Fibroblast of pulmonary artery (primary cell): Measurements from ENCODE around the gene TMEFF2.

Experiments used
- DNase-seq: peaks from one replicate; pipeline ENCODE4 v3.0.0-alpha.2; 2010; ENCODE audit warnings: low read depth
- H3K4me3 ChIP-seq: replicated peaks from 2 replicates; pipeline ENCODE4 v1.5.1; 2011; ENCODE audit warnings: low read depth, mild to moderate bottlenecking, control low read depth, low read length, moderate library complexity
- TF ChIP-seq, protein P1 (sequence below): IDR thresholded peaks from 2 replicates; pipeline ENCODE4 v1.5.1; 2011; ENCODE audit warnings: mild to moderate bottlenecking, control low read depth, low read length, inconsistent platforms; ENCODE audit errors: missing control alignments

TMEFF2 gene

DNA sequence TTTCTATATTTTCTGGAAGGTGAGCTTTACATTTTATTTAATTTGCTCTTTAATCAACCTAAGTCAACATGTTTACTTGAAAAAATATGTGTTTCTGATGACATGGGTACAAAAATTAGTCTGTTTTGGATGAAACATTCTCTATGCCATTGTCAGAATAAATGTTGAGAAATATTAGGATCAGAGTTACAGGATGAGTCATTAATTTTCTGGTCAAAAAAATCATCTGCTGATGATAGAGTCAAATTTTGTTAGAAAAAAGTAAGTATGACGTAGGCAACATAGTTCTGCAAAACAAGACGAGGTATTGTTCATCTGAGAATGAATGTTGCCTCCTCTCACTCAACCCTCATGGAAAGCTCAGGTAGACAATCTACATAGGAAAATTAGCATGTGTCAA is 240.3 kb downstream of the TMEFF2 start:
- no peak overlapping the region for H3K4me3 ChIP-seq
- TF ChIP-seq, protein P1, sequence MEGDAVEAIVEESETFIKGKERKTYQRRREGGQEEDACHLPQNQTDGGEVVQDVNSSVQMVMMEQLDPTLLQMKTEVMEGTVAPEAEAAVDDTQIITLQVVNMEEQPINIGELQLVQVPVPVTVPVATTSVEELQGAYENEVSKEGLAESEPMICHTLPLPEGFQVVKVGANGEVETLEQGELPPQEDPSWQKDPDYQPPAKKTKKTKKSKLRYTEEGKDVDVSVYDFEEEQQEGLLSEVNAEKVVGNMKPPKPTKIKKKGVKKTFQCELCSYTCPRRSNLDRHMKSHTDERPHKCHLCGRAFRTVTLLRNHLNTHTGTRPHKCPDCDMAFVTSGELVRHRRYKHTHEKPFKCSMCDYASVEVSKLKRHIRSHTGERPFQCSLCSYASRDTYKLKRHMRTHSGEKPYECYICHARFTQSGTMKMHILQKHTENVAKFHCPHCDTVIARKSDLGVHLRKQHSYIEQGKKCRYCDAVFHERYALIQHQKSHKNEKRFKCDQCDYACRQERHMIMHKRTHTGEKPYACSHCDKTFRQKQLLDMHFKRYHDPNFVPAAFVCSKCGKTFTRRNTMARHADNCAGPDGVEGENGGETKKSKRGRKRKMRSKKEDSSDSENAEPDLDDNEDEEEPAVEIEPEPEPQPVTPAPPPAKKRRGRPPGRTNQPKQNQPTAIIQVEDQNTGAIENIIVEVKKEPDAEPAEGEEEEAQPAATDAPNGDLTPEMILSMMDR: no peak
- peak; percentile 47 for DNase-seq

DNA sequence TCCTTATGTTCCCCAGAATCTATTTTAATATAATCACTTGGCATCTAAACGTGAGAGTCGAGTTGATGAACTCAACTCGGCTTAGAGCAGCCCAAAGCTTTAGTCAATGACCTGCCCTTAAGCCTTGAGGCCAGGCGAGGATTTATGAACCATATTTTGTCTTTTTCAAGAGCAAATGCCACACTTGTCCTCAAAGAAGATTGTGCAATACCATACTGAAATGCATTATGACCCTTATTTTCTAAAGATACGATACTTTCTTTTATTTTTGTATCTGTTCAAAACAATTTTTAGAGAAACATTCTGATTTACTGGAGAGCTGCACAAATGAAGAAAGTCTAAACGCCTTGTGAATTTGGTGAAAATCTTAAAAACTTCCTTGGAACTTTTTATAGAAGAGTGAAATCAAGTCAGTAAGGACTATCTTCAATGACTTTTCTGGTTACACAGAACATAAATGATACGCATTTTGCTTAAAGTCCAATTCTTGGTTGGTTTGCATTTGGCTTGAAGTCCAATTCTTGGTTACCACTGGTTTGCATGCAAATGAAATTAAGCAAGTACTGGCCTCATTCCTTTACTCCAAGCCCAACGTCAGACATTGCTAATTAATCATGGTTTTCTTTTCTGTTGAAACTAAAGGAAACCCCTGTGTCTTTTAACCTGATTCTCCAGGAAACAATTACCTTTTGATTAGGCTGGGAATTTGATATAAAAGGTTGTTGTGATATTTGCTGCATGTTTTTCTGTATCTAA is 242.0 kb downstream of the TMEFF2 start:
- no peak for DNase-seq

DNA sequence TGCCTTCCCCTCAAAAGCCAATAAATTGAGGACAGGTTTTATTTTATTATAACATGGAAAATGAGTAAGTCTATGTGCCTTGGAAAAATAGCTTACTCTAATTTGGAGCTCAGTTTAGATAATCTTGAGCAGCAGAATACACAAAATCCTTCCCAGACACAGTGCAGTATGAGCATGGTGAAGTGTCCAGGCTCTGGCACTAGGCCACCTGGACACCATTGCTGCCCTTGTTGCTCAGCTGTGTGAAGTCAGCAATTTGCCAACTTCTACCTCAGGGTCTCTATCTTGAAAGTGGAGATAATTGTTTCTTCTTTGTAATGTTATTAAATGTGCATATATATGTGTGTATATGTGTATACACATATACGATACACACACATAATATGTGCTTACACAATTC is 242.9 kb downstream of the TMEFF2 start:
- DNase-seq: no peak
- H3K4me3 ChIP-seq: no peak overlapping the region
- TF ChIP-seq, protein P1: no peak

More for the DNA sequence above, 242.0 kb downstream of the TMEFF2 start:
- TF ChIP-seq, protein P1: no peak
- no peak overlapping the region for H3K4me3 ChIP-seq

DNA sequence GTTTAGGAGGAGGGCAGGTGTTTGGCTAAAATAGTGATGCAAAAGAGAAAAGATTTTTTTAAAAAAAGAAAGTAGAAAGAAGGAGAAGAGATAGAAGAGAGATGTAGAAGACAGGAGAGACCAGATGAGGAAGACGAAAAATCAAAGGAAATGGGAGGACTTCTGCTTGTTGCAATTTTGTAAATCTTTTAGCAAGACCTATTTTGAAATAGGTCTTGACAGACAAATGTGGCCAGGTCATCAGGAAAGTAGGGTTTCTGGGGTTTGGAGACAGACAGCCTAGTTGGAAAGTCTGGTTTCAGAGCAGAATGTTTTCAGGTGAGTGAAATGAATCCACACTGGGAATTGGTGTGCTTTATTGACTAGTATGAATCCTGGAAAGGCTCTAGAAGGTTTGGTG is 243.4 kb downstream of the TMEFF2 start:
- TF ChIP-seq, protein P1: no peak
- DNase-seq: no peak
- no peak overlapping the region for H3K4me3 ChIP-seq

DNA sequence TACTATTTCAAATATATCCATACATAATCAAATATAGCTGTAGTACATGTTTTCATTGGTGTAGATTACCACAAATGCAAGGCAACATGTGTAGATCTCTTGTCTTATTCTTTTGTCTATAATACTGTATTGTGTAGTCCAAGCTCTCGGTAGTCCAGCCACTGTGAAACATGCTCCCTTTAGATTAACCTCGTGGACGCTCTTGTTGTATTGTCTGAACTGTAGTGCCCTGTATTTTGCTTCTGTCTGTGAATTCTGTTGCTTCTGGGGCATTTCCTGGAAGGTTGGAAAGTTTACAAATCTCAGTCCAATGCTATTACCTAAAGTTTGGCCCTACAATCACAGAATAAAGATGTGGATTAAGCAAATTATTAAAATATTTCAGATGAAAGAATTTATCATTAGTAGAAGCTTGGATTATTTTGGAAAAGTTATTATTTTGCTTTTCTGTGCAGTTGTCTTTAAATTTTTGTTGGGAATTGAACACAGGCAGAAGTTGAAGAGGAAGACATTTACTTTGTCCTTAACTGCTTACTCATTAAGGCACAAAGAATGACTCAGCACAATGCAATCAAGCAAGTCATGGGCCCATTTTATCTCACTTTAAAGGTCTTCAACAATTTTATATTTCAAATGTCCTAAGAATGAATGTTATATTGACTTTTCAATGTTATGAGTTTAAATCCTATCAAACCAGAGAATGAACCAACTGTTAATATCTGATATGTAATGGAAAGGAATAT is 244.4 kb downstream of the TMEFF2 start:
- no peak overlapping the region for H3K4me3 ChIP-seq
- peak; percentile 66 for DNase-seq
- TF ChIP-seq, protein P1: no peak

DNA sequence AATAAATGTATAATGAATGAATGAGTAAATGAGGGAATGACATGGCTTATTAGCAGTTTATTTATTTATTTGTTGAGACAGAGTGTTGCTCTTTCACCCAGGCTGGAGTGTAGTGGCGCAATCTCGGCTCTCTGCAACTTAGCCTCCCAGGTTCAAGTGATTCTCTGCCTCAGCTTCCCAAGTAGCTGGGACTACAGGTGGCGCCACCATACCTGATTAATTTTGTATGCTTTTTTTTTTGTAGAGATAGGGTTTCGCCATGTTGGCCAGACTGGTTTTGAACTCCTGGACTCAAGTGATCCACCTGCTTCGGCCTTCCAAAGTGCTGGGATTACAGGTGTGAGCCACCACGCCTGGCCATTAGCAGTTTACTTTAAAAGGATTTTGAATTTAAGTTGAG is 247.5 kb downstream of the TMEFF2 start:
- DNase-seq: no peak
- TF ChIP-seq, protein P1: no peak
- H3K4me3 ChIP-seq: no peak overlapping the region
